ENCODE measurements around the gene ATXN10. TPM values are rescaled to one million over a fixed set of nuclear protein-coding genes. Genes with fewer than 3 reads are reported as not detected.

Gene ATXN10
- total RNA-seq, 1 experiment from 2014 or later = 135 TPM

GRCh38 chr22:45869340-45869847 lies 197.8 kb downstream of the ATXN10 start:
- no peak overlapping the region for H2AFZ ChIP-seq (ENCODE audit: low read depth, low read length, poor library complexity, severe bottlenecking)
- intact Hi-C loops (cut with micrococcal nuclease) = loop anchor here (10.0 kb wide), 2 partner anchors 225 to 295 kb away; no protein-coding TSS in a partner anchor
- 0 out of 2 replicates have a peak, but pooled peaks cover 3% of the 10 kb centered on the region for H3K9me2 ChIP-seq (ENCODE audit: insufficient read depth)
- H3K9me3 ChIP-seq (ENCODE audit: control insufficient read depth in 1 of 2, insufficient read depth in 1 of 2, low read depth in 1 of 2, low read length in 2 of 2) = peaks cover 0 to 7% of the 10 kb centered on the region in 2 experiments; a peak in 1 of 4 replicates
- H3K4me2 ChIP-seq (ENCODE audit: low read length) = no peak overlapping the region
- ChIA-PET POLR2A (no interaction called here), RAD21 (ENCODE audit: low non-redundant PET in 1 of 2, low total read pairs in 2 of 2, uncharacterized antibody in 2 of 2, unreplicated experiment in 2 of 2) (no interaction called here), CTCF (no interaction called here)
- TF ChIP-seq POLR2A (IDR thresholded peaks at IDR 0.05; ENCODE audit: borderline replicate concordance, extremely low read depth, insufficient read depth, insufficient read length) = no peak
- no peak for TF ChIP-seq ZBTB33 (IDR thresholded peaks at IDR 0.05; ENCODE audit: extremely low read depth, insufficient replicate concordance, low read length)
- TF ChIP-seq JUND (IDR thresholded peaks at IDR 0.05) = no peak
- TF ChIP-seq ZNF274 (IDR thresholded peaks at IDR 0.05; ENCODE audit: low read depth, low read length) = no peak
- no peak for TF ChIP-seq RAD21 (IDR thresholded peaks at IDR 0.05; ENCODE audit: low read depth)
- TF ChIP-seq FOSL1 (IDR thresholded peaks at IDR 0.05; ENCODE audit: low read depth) = no peak
- TF ChIP-seq EGR1 (IDR thresholded peaks at IDR 0.05; ENCODE audit: low read depth) = no peak
- TF ChIP-seq ATF3 (IDR thresholded peaks at IDR 0.05) = no peak
- no peak for TF ChIP-seq SRF (IDR thresholded peaks at IDR 0.05; ENCODE audit: low read depth)
- TF ChIP-seq TCF7L2 (IDR thresholded peaks at IDR 0.05; ENCODE audit: borderline replicate concordance, extremely low read depth, insufficient read depth, insufficient read length) = no peak
- ATAC-seq = no peak
- no peak overlapping the region for H3K4me3 ChIP-seq (replicated peaks in 1 of 2; ENCODE audit: low read depth in 1 of 2, low read length in 2 of 2)
- H3K4me1 ChIP-seq (ENCODE audit: control insufficient read depth in 1 of 2, insufficient read depth in 2 of 2, low read length in 2 of 2) = no peaks in the 10 kb centered on the region
- no peaks in the 10 kb centered on the region for H4K20me1 ChIP-seq (ENCODE audit: insufficient read depth)
- no peak overlapping the region for H3K9ac ChIP-seq (ENCODE audit: low read length)
- H3K27ac ChIP-seq (ENCODE audit: low read depth, low read length) = no peak overlapping the region
- BruUV-seq (replicated peaks) = no TSS peak
- no peak for DNase-seq (ENCODE audit: low read depth, low spot score)
- H3K36me3 ChIP-seq (ENCODE audit: control insufficient read depth in 1 of 2, insufficient read depth in 2 of 2, low read length in 2 of 2) = no peaks in the 10 kb centered on the region
- H3K79me2 ChIP-seq (ENCODE audit: insufficient read depth, low read length) = no peaks in the 10 kb centered on the region
- no peaks in the 10 kb centered on the region for H3K27me3 ChIP-seq (ENCODE audit: insufficient read depth, low read length)
